SU-DHL-6 (cell line): ENCODE measurements around the gene CADPS.

Experiments
- H2AFZ ChIP-seq: fragments of 200-600 bp; sonication (generic); 2 replicates; pipeline ENCODE4 v1.6.1; 2014; ENCODE audit warnings: low read depth, mild to moderate bottlenecking, moderate library complexity, mixed read lengths, antibody characterized with exemption, low read length; ENCODE audit not compliant: severe bottlenecking
- H3F3A ChIP-seq: fragments of 200-600 bp; shearing (Covaris generic); 2 replicates; pipeline ENCODE4 v1.6.0; 2016; ENCODE audit warnings: antibody characterized with exemption, mild to moderate bottlenecking; ENCODE audit not compliant: insufficient read depth
- H3K27ac ChIP-seq: fragments of 200-600 bp; sonication (generic); 2 replicates; pipeline ENCODE4 v1.5.1; 2016; ENCODE audit warnings: low read depth, mild to moderate bottlenecking, low read length, moderate library complexity, mixed read lengths
- H3K27me3 ChIP-seq: fragments of 200-600 bp; sonication (generic), shearing (Covaris generic); 2 replicates; pipeline ENCODE4 v1.6.0; 2014; ENCODE audit warnings: mild to moderate bottlenecking, low read length
- H3K36me3 ChIP-seq: fragments of 200-600 bp; sonication (generic); 2 replicates; pipeline ENCODE4 v1.6.1; 2014; ENCODE audit warnings: mild to moderate bottlenecking, low read length, mixed read lengths
- H3K4me2 ChIP-seq: fragments of 300-600, 200-600 bp; shearing (Covaris generic), sonication (generic); 2 replicates; pipeline ENCODE4 v1.6.0; 2014; ENCODE audit warnings: low read length, low read depth, mild to moderate bottlenecking; ENCODE audit not compliant: poor library complexity, severe bottlenecking
- H3K4me3 ChIP-seq: fragments of 200-600 bp; sonication (generic); 2 replicates; pipeline ENCODE4 v1.5.1; 2014; ENCODE audit warnings: antibody characterized with exemption, low read length, mild to moderate bottlenecking, mixed read lengths; ENCODE audit not compliant: insufficient read depth, poor library complexity, severe bottlenecking
- H3K79me2 ChIP-seq: fragments of 200-600 bp; sonication (generic); 2 replicates; pipeline ENCODE4 v1.6.1; 2014; ENCODE audit warnings: mild to moderate bottlenecking, low read length, moderate library complexity; ENCODE audit not compliant: insufficient read depth
- H3K9ac ChIP-seq: fragments of 200-600 bp; sonication (generic); 2 replicates; pipeline ENCODE4 v1.7.0; 2014; ENCODE audit warnings: mild to moderate bottlenecking, low read length
- H3K9me2 ChIP-seq: fragments of 200-600 bp; sonication (generic); replicated peaks from 2 replicates; pipeline ENCODE4 v1.6.1; 2014; ENCODE audit warnings: low read length; ENCODE audit not compliant: insufficient read depth
- H3K9me3 ChIP-seq: fragments of 200-600 bp; sonication (generic); 2 replicates; pipeline ENCODE4 v1.6.1; 2014; ENCODE audit warnings: low read length, mixed read lengths; ENCODE audit not compliant: insufficient read depth
- H4K20me1 ChIP-seq: fragments of 200-600 bp; sonication (generic); 2 replicates; pipeline ENCODE4 v1.6.1; 2014; ENCODE audit warnings: low read depth, mild to moderate bottlenecking, antibody characterized with exemption, low read length, moderate library complexity, mixed read lengths
- EZH2phosphoT487 ChIP-seq: fragments of 200-600 bp; sonication (generic), shearing (Covaris generic); conservative IDR thresholded peaks from 2 replicates; pipeline ENCODE4 v1.6.1; 2018; ENCODE audit warnings: mild to moderate bottlenecking, antibody characterized with exemption, low read length, moderate library complexity, mixed read lengths
- TF ChIP-seq, protein P1 (sequence below): fragments of 200-600 bp; sonication (generic); IDR thresholded peaks from one replicate; pipeline ENCODE4 v1.5.1; 2017; ENCODE audit warnings: antibody characterized with exemption, mild to moderate bottlenecking, low read length, moderate library complexity; ENCODE audit not compliant: insufficient read depth, poor library complexity, severe bottlenecking

Gene CADPS

DNA sequence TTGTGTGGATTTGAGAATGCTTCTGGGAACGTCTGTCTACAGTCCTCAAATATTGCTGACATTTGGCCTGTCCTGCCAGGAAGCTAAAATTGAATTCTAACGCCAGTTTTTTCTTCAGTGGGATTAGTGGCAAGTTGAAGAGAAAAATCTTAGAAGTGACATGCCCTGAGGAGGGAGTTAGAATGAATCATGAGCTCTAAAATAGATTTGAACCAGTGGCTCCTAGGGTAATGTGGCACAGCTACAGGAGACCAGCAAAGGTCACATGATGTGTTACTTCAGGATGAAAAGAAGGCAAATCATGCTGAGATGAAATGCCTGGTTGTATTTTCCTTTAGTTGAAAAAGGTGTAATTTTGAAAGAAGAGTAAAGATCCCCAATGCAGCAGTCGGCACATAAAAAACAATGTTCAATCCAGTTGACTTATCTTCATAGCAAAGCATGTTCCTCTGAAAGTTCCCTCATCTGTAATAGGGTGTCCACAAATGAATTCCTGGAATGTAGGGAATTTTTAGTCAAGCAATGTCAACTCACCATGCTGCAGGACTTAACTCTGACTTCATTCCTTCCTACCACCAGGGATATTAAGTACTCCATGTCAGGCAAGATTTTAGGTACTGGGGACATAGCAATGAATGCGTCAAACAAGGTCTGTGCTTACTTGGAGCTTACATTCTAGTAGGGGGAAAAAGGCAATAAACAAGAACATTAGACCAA, 171.6 kb downstream of the CADPS start:
- no peaks in the 10 kb centered on the region for H3K9me2 ChIP-seq
- no peaks in the 10 kb centered on the region for H4K20me1 ChIP-seq
- no peaks in the 10 kb centered on the region for H3K9me3 ChIP-seq
- H3K79me2 ChIP-seq, result no peaks in the 10 kb centered on the region
- no peak overlapping the region for H3K4me3 ChIP-seq
- H3F3A ChIP-seq, result no peaks in the 10 kb centered on the region
- no peak overlapping the region for H3K9ac ChIP-seq
- no peak overlapping the region for H2AFZ ChIP-seq
- no peak overlapping the region for H3K4me2 ChIP-seq
- peaks cover 3% of the 10 kb centered on the region; the same call in 1 of the 2 replicates for H3K36me3 ChIP-seq
- H3K27ac ChIP-seq, result no peak overlapping the region
- no peaks in the 10 kb centered on the region for H3K27me3 ChIP-seq
- no peak for TF ChIP-seq EZH2phosphoT487
- TF ChIP-seq, protein P1, sequence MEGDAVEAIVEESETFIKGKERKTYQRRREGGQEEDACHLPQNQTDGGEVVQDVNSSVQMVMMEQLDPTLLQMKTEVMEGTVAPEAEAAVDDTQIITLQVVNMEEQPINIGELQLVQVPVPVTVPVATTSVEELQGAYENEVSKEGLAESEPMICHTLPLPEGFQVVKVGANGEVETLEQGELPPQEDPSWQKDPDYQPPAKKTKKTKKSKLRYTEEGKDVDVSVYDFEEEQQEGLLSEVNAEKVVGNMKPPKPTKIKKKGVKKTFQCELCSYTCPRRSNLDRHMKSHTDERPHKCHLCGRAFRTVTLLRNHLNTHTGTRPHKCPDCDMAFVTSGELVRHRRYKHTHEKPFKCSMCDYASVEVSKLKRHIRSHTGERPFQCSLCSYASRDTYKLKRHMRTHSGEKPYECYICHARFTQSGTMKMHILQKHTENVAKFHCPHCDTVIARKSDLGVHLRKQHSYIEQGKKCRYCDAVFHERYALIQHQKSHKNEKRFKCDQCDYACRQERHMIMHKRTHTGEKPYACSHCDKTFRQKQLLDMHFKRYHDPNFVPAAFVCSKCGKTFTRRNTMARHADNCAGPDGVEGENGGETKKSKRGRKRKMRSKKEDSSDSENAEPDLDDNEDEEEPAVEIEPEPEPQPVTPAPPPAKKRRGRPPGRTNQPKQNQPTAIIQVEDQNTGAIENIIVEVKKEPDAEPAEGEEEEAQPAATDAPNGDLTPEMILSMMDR, result no peak

DNA sequence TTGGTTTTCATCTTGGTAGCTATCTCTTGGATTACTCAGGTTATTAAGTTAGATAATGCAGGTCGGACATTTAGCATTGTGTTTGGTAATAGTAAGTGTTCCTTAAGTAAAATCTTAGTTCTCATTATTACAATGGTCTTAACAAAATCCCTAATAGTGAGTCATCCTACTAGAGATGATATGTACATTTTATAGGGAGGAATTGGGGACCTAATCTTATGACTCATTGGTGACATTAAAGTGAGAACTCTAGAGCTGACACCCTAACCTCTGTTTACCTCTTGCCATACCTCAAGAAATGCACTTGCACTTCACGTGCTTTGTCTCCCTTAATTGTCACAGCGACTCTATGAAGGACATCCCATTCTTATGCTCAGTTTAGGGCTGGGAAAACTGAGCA, 174.9 kb downstream of the CADPS start:
- Histone ChIP-seq H3K9me3 (no peaks in the 10 kb centered on the region), H3K4me2 (no peak overlapping the region), H3K9ac (no peak overlapping the region), H2AFZ (no peak overlapping the region), H3K27me3 (no peaks in the 10 kb centered on the region), H3K79me2 (no peaks in the 10 kb centered on the region), H3K9me2 (no peaks in the 10 kb centered on the region), H3K27ac (no peak overlapping the region), H3F3A (no peaks in the 10 kb centered on the region), H3K36me3 (peaks cover 3% of the 10 kb centered on the region; the same call in 1 of the 2 replicates), H4K20me1 (no peaks in the 10 kb centered on the region), H3K4me3 (no peak overlapping the region)
- TF ChIP-seq EZH2phosphoT487, result no peak
- TF ChIP-seq, protein P1, result no peak

DNA sequence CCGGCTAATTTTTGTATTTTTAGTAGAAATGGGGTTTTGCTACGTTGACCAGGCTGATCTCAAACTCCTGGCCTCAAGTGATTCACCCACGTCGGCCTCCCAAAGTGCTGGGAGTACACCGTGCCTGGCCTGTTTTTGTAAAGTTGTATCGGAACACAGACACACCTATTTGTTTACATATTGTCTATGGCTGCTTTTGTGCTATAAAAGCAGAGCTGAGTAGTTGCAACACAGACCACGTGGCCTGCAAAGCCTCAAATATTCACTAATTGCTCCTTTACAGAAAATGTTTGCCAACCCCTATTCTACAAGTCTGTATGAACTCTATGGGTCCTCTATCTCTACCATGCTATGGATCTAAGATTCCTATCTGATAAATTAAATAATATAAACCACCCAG, 175.5 kb downstream of the CADPS start:
- H3F3A ChIP-seq, result no peaks in the 10 kb centered on the region
- TF ChIP-seq, protein P1, result no peak
- TF ChIP-seq EZH2phosphoT487, result no peak
- no peak overlapping the region for H3K27ac ChIP-seq
- H2AFZ ChIP-seq, result no peak overlapping the region
- H3K27me3 ChIP-seq, result no peaks in the 10 kb centered on the region
- no peaks in the 10 kb centered on the region for H3K9me2 ChIP-seq
- no peaks in the 10 kb centered on the region for H4K20me1 ChIP-seq
- H3K79me2 ChIP-seq, result no peaks in the 10 kb centered on the region
- no peaks in the 10 kb centered on the region for H3K9me3 ChIP-seq
- H3K9ac ChIP-seq, result no peak overlapping the region
- H3K36me3 ChIP-seq, result peaks cover 3% of the 10 kb centered on the region; the same call in 1 of the 2 replicates
- H3K4me3 ChIP-seq, result no peak overlapping the region
- H3K4me2 ChIP-seq, result no peak overlapping the region
